Small intestine (tissue), 7 donors: ENCODE measurements around the gene PPIF. TPM values are rescaled to one million over a fixed set of nuclear protein-coding genes. Genes with fewer than 3 reads are reported as not detected.

ENCODE experiments used
- DNase-seq, 2 donors: peaks; one replicate each; pipeline versions ENCODE4 v3.0.0 to v3.0.0-alpha.2; 2013
- FAIRE-seq: peaks from 2 replicates; lab custom pipeline; 2012; peaks lifted over from hg19 to GRCh38; lab: Jason Lieb, UNC
- H3K27ac ChIP-seq, 3 donors: one replicate each; pipeline ENCODE4 v1.5.1; 2013; ENCODE audit warnings: low read length in 2 of 3, mild to moderate bottlenecking in 2 of 3, control low read depth in 1 of 3, inconsistent platforms in 1 of 3, low read depth in 1 of 3, moderate library complexity in 1 of 3
- H3K27me3 ChIP-seq, 3 donors: one replicate each; pipeline ENCODE4 v1.6.1; 2013; ENCODE audit warnings: low read length in 3 of 3, inconsistent platforms in 1 of 3; ENCODE audit not compliant: control insufficient read depth in 3 of 3, insufficient read depth in 3 of 3
- H3K36me3 ChIP-seq, 3 donors: one replicate each; pipeline ENCODE4 v1.6.1; 2013; ENCODE audit warnings: low read length in 3 of 3, inconsistent platforms in 1 of 3, low read depth in 1 of 3, mild to moderate bottlenecking in 1 of 3, moderate library complexity in 1 of 3; ENCODE audit not compliant: control insufficient read depth in 3 of 3, insufficient read depth in 2 of 3
- H3K4me1 ChIP-seq, 3 donors: one replicate each; pipeline ENCODE4 v1.6.1; 2013; ENCODE audit warnings: low read length in 2 of 3, inconsistent platforms in 1 of 3, low read depth in 1 of 3, mild to moderate bottlenecking in 1 of 3, moderate library complexity in 1 of 3; ENCODE audit not compliant: control insufficient read depth in 3 of 3, insufficient read depth in 2 of 3
- H3K4me3 ChIP-seq, 3 donors: one replicate each; pipeline ENCODE4 v1.5.1; 2013; ENCODE audit warnings: low read length in 3 of 3, control low read depth in 1 of 3, inconsistent platforms in 1 of 3, low read depth in 1 of 3, mild to moderate bottlenecking in 1 of 3, moderate library complexity in 1 of 3
- H3K9me3 ChIP-seq, 2 donors: one replicate each; pipeline ENCODE4 v1.6.1; 2013; ENCODE audit warnings: low read depth in 1 of 2, low read length in 1 of 2; ENCODE audit not compliant: control insufficient read depth in 2 of 2, insufficient read depth in 1 of 2
- WGBS, 3 donors: extraction: QIAGEN DNeasy Blood & Tissue Kit; methylation state at CpG; one replicate each; pipeline ENCODE4 v1.1.7; 2013; 5-methylcytosine and 5-hydroxymethylcytosine counted together
- polyA plus RNA-seq, 4 donors: library from polyadenylated mRNA; stranded (reverse) in 3 of 4; unstranded in 1 of 4; fragments of 200-250 nt in 3 of 4; fragments of 120-200 nt in 1 of 4; gene quantifications; one replicate each; pipeline versions ENCODE4 v1.2.1 to v1.2.3, GENCODE V29; 2013
- donor health status: healthy with polysubstance abuse.
- donor health status: control.
- donor health status: control.
- donor health status: Bipolar disorder and iron deficiency.
- donor health status: healthy.

PPIF gene
- polyA plus RNA-seq, 4 donors = 35.3 to 75.5 (median 57.1) TPM

- FAIRE-seq (no peak), DNase-seq (no peak)
- H3K4me3 ChIP-seq = no peak overlapping the region
- H3K4me1 ChIP-seq = peaks cover 0 to 19% (median 0%) of the 10 kb centered on the region in 3 donors
- H3K36me3 ChIP-seq = peaks cover 0 to 61% (median 3%) of the 10 kb centered on the region in 3 donors
- no peaks in the 10 kb centered on the region for H3K9me3 ChIP-seq
- H3K27me3 ChIP-seq = no peaks in the 10 kb centered on the region
- 88 to 92% (median 90%) methylated on average over 24 to 28 of the region's 28 CpGs for WGBS, 3 donors
- no peak overlapping the region for H3K27ac ChIP-seq
Measured at GRCh38 chr10:79385804-79386531, 38.7 kb downstream of the PPIF start.

GRCh38 chr10:79386637-79387465 lies 39.6 kb downstream of the PPIF start:
- FAIRE-seq (no peak), DNase-seq (no peak)
- H3K4me3 ChIP-seq = no peak overlapping the region
- peaks cover 0 to 20% (median 0%) of the 10 kb centered on the region in 3 donors for H3K4me1 ChIP-seq
- 70 to 76% (median 75%) methylated on average over 24 of the region's 24 CpGs for WGBS, 3 donors
- H3K9me3 ChIP-seq = no peaks in the 10 kb centered on the region
- H3K27me3 ChIP-seq = no peaks in the 10 kb centered on the region
- H3K36me3 ChIP-seq = peaks cover 0 to 62% (median 3%) of the 10 kb centered on the region in 3 donors
- H3K27ac ChIP-seq = no peak overlapping the region

DNA sequence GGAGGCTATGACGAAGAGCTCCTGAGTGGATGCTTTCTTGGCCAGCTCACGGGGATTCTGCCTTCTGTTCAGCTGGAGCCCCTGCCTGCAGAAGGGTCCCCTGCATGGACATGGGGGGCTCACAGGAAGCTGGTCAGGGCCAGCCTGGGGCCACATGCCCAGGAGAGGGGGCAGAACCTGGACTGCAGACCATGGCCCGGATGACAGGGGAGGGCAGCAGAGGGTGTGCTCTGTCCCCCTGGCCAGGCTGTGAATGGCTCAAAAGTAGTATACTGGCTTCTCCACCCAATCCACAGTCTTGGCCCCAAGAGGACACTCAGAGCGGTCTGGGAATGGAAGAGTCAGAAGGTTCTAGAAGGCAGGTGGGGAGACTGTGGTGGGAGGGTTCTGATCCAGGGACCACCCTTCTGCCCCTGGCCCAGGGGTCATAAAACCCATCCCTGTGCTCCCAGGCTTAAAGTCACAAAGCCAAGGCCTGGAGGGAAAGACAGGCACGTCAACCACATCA lies 40.3 kb downstream of the PPIF start:
- 76 to 84% (median 80%) methylated on average over 5 of the region's 5 CpGs for WGBS, 3 donors
- Histone ChIP-seq H3K27me3 (no peaks in the 10 kb centered on the region), H3K4me3 (no peak overlapping the region), H3K4me1 (peaks cover 0 to 19% (median 0%) of the 10 kb centered on the region in 3 donors), H3K27ac (no peak overlapping the region), H3K9me3 (no peaks in the 10 kb centered on the region), H3K36me3 (peaks cover 0 to 57% (median 3%) of the 10 kb centered on the region in 3 donors)
- FAIRE-seq = no peak
- DNase-seq = no peak

DNA sequence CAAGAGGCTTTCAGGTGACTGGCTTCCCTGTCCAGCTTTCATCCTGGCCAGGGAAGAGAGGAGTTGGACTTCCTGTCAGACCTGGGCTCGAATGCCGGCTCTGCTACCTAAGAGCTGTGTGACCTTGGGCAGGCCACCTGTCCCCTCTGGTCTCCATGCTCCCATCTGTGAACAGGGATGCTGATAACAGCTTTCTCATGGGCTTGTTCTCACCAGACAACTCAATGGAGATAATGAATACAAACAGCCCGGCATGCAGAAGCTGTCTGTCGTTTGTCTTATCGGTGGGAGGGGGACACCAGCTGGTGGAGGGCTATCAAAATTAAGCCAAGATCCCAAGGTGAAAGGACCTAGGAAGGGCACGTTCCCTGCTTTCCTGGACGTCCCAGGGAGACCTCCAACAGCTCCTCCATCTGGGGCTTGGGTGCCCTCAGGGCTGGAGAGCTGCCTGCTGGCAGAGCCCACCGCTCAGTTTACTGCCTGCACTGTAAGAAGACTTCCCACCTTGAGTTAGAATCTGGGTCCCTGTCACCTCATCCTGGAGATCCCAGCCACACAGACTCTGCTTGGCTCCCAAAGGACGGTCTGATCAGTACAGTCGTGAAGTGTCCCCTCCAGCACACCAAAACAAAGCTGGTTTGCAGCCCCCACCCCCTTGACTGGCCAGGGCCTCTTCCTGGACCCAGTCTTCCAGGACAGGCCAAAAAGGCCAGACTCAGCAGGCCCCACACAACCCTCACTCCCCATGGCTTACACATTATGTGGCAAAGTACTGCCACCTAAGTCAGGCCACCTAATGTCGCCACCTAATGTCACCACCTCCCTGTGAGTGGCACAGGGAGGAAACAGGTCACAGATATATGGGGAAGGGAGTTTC lies 40.9 kb downstream of the PPIF start:
- FAIRE-seq = no peak
- peaks cover 0 to 19% (median 0%) of the 10 kb centered on the region in 3 donors for H3K4me1 ChIP-seq
- H3K27ac ChIP-seq = no peak overlapping the region
- no peak overlapping the region for H3K4me3 ChIP-seq
- 69 to 75% (median 75%) methylated on average over 11 of the region's 11 CpGs for WGBS, 3 donors
- H3K36me3 ChIP-seq = peaks cover 0 to 58% (median 3%) of the 10 kb centered on the region in 3 donors
- H3K27me3 ChIP-seq = no peaks in the 10 kb centered on the region
- DNase-seq = no peak
- no peaks in the 10 kb centered on the region for H3K9me3 ChIP-seq

GRCh38 chr10:79390057-79390456 lies 42.8 kb downstream of the PPIF start:
- WGBS, 3 donors = 91 to 94% (median 92%) methylated on average over 2 of the region's 2 CpGs
- Histone ChIP-seq H3K9me3 (no peaks in the 10 kb centered on the region), H3K27ac (no peak overlapping the region), H3K4me3 (no peak overlapping the region), H3K36me3 (peaks cover 0 to 60% (median 3%) of the 10 kb centered on the region in 3 donors), H3K4me1 (peaks cover 0 to 36% (median 0%) of the 10 kb centered on the region in 3 donors), H3K27me3 (no peaks in the 10 kb centered on the region)
- no peak for DNase-seq
- no peak for FAIRE-seq

DNA sequence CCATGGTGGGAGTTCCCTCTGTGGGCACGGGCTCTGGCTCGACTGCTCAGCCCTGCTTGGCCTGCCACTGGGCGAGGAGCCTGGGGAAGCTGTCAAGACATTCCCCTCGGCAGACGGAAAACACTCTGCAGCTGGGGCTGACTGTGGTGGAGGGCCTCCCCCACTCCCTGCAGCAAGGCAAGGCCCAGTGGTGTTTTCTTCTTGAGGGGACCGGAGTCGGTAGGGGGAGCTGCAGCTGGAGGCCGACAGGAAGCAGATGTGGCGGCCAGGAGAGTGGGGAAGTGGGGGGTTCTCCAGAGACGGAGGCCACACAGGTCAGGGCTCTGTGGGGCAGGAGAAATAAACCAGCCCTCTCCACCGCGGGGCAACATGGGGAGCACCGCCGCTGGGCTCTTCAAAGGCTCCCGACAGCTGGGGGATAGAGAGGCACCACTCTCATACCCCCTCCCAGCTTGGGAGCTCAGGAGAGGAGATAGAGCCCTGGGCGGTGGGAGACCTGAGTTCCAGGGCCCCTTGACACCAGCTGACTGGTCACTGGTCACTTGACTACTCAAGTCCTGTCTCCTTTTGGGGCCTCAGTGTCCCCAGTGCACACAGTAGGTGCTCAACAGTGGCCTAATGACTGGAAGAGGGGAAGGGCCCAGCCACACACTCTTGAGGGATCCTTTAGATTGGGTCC lies 43.4 kb downstream of the PPIF start:
- no peak for FAIRE-seq
- DNase-seq = no peak
- Histone ChIP-seq H3K27me3 (no peaks in the 10 kb centered on the region), H3K9me3 (no peaks in the 10 kb centered on the region), H3K4me3 (no peak overlapping the region), H3K27ac (no peak overlapping the region), H3K4me1 (peaks cover 0 to 36% (median 0%) of the 10 kb centered on the region in 3 donors), H3K36me3 (peaks cover 0 to 54% (median 3%) of the 10 kb centered on the region in 3 donors)
- WGBS, 3 donors = 56 to 86% (median 75%) methylated on average over 15 to 16 of the region's 16 CpGs

DNA sequence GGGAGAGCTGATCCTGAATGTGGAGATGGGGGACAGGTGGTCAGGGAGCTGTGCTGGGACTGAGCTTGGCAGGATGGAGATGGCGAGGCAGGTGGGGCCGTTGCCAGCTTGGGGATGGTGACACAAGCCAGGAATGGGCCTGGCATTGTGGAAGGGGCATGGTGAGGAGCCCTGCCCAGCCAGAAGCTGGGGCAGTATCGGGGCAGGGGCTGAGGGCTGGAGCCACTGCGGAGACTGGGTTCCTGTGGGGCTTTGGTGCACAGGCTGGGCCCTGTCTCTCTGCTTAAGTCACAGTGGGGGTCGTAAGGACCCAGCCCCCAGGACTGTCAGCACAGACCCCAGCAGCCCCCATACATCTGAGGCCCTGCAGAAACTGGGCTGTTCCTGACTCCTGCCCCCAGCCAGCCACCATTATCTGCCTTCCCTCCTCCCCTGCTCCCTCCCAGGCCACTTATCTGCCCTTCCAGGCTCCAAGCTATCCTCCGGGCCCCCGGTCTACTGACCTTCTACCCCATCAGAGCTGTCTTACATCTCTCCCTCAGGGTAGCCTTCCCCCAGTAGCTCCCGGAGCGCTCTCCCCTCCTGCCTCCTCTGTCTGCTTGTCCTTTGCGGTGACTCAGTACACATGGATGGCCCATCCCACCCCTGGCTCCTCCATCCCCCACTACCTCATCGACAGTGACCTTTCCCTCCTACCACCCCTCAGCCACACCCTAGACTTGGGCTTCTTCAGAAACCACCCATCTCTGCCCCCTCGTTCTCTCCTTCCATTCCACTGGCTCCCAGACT lies 44.2 kb downstream of the PPIF start:
- peak overlapping the region in 1 of 3 donors; percentile 57 for H3K27ac ChIP-seq
- H3K4me3 ChIP-seq = peak overlapping the region in 1 of 3 donors; percentile 1
- H3K36me3 ChIP-seq = peaks cover 0 to 46% (median 0%) of the 10 kb centered on the region in 3 donors
- H3K27me3 ChIP-seq = no peaks in the 10 kb centered on the region
- DNase-seq = peak in 1 of 2 donors; percentile 78
- no peaks in the 10 kb centered on the region for H3K9me3 ChIP-seq
- 80 to 87% (median 80%) methylated on average over 11 to 12 of the region's 12 CpGs for WGBS, 3 donors
- H3K4me1 ChIP-seq = peaks cover 0 to 36% (median 0%) of the 10 kb centered on the region in 3 donors
- no peak for FAIRE-seq
